C4-2B (cell line): ENCODE measurements around the gene ANO2.

Source experiments
- CTCF ChIP-seq: fragments of 450-650 bp; conservative IDR thresholded peaks from 2 replicates; pipeline ENCODE4 v1.5.1; 2017; ENCODE audit warnings: mild to moderate bottlenecking
- ZFX ChIP-seq: fragments of 450-650 bp; IDR thresholded peaks from 2 replicates; pipeline ENCODE4 v1.6.1; 2017

- TF ChIP-seq CTCF (no peak), ZFX (no peak)
Measured at GRCh38 chr12:5523396-5524115, 421.5 kb downstream of the ANO2 start.
